Measurements from ENCODE around the gene DOK5. TPM values are rescaled to one million over a fixed set of nuclear protein-coding genes. Genes with fewer than 3 reads are reported as not detected.

DOK5 gene
- total and polyA plus RNA-seq, 2 experiments from 2014 or later, result 5.0 to 6.9 TPM

GRCh38 chr20:54539521-54540046 lies 64.2 kb downstream of the DOK5 start:
- peaks cover 5% of the 10 kb centered on the region; the same call in 1 of the 2 replicates for H3K36me3 ChIP-seq (ENCODE audit: insufficient read depth)
- DNase-seq (ENCODE audit: low spot score), result no peak
- H3K27me3 Mint-ChIP-seq (ENCODE audit: insufficient read depth, low read depth, poor library complexity), result no peaks in the 10 kb centered on the region
- H3K9me2 ChIP-seq (ENCODE audit: insufficient read depth), result 0 out of 2 replicates have a peak, but pooled peaks cover 2% of the 10 kb centered on the region
- ATAC-seq, result no peak
- no peaks in the 10 kb centered on the region for H3F3A ChIP-seq (replicated peaks; ENCODE audit: low read depth)
- peaks cover 19% of the 10 kb centered on the region for H3K9me3 Mint-ChIP-seq
- no peaks in the 10 kb centered on the region for H4K20me1 ChIP-seq (replicated peaks; ENCODE audit: insufficient read depth)
- no peak overlapping the region for H2AFZ ChIP-seq
- H3K4me3 ChIP-seq, result no peak overlapping the region
- peaks cover 2% of the 10 kb centered on the region; the same call in 1 of the 3 replicates for H3K4me1 Mint-ChIP-seq
- no peak overlapping the region for H3K4me3 Mint-ChIP-seq
- H3K36me3 Mint-ChIP-seq (ENCODE audit: low read depth), result peaks cover 21% of the 10 kb centered on the region
- no peaks in the 10 kb centered on the region for H3K4me1 ChIP-seq (ENCODE audit: insufficient read depth)
- H3K27ac ChIP-seq (ENCODE audit: low read depth), result no peak overlapping the region
- H3K27ac Mint-ChIP-seq, result no peak overlapping the region
- H3K79me2 ChIP-seq (replicated peaks; ENCODE audit: insufficient read depth), result no peaks in the 10 kb centered on the region
- no peak overlapping the region for H3K4me2 ChIP-seq
- no peak for TF ChIP-seq NANOG (IDR thresholded peaks at IDR 0.05; ENCODE audit: borderline replicate concordance)
- TF ChIP-seq EZH2 (IDR thresholded peaks at IDR 0.05; ENCODE audit: low read depth, unreplicated experiment), result no peak
- no peak for TF ChIP-seq CREB1 (CRISPR knock-in tag; IDR thresholded peaks at IDR 0.05; ENCODE audit: low read depth)
- TF ChIP-seq POLR2AphosphoS5 (IDR thresholded peaks at IDR 0.05; ENCODE audit: low read depth), result no peak
- TF ChIP-seq ZNF331 (CRISPR knock-in tag; IDR thresholded peaks at IDR 0.05; ENCODE audit: low read depth), result no peak
- TF ChIP-seq, protein P1, sequence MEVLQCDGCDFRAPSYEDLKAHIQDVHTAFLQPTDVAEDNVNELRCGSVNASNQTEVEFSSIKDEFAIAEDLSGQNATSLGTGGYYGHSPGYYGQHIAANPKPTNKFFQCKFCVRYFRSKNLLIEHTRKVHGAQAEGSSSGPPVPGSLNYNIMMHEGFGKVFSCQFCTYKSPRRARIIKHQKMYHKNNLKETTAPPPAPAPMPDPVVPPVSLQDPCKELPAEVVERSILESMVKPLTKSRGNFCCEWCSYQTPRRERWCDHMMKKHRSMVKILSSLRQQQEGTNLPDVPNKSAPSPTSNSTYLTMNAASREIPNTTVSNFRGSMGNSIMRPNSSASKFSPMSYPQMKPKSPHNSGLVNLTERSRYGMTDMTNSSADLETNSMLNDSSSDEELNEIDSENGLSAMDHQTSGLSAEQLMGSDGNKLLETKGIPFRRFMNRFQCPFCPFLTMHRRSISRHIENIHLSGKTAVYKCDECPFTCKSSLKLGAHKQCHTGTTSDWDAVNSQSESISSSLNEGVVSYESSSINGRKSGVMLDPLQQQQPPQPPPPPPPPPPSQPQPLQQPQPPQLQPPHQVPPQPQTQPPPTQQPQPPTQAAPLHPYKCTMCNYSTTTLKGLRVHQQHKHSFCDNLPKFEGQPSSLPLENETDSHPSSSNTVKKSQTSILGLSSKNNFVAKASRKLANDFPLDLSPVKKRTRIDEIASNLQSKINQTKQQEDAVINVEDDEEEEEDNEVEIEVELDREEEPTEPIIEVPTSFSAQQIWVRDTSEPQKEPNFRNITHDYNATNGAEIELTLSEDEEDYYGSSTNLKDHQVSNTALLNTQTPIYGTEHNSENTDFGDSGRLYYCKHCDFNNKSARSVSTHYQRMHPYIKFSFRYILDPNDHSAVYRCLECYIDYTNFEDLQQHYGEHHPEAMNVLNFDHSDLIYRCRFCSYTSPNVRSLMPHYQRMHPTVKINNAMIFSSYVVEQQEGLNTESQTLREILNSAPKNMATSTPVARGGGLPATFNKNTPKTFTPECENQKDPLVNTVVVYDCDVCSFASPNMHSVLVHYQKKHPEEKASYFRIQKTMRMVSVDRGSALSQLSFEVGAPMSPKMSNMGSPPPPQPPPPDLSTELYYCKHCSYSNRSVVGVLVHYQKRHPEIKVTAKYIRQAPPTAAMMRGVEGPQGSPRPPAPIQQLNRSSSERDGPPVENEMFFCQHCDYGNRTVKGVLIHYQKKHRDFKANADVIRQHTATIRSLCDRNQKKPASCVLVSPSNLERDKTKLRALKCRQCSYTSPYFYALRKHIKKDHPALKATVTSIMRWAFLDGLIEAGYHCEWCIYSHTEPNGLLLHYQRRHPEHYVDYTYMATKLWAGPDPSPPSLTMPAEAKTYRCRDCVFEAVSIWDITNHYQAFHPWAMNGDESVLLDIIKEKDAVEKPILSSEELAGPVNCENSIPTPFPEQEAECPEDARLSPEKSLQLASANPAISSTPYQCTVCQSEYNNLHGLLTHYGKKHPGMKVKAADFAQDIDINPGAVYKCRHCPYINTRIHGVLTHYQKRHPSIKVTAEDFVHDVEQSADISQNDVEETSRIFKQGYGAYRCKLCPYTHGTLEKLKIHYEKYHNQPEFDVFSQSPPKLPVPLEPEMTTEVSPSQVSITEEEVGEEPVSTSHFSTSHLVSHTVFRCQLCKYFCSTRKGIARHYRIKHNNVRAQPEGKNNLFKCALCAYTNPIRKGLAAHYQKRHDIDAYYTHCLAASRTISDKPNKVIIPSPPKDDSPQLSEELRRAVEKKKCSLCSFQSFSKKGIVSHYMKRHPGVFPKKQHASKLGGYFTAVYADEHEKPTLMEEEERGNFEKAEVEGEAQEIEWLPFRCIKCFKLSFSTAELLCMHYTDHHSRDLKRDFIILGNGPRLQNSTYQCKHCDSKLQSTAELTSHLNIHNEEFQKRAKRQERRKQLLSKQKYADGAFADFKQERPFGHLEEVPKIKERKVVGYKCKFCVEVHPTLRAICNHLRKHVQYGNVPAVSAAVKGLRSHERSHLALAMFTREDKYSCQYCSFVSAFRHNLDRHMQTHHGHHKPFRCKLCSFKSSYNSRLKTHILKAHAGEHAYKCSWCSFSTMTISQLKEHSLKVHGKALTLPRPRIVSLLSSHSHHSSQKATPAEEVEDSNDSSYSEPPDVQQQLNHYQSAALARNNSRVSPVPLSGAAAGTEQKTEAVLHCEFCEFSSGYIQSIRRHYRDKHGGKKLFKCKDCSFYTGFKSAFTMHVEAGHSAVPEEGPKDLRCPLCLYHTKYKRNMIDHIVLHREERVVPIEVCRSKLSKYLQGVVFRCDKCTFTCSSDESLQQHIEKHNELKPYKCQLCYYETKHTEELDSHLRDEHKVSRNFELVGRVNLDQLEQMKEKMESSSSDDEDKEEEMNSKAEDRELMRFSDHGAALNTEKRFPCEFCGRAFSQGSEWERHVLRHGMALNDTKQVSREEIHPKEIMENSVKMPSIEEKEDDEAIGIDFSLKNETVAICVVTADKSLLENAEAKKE (CRISPR knock-in tag; IDR thresholded peaks at IDR 0.05), result no peak
- TF ChIP-seq, protein P2, sequence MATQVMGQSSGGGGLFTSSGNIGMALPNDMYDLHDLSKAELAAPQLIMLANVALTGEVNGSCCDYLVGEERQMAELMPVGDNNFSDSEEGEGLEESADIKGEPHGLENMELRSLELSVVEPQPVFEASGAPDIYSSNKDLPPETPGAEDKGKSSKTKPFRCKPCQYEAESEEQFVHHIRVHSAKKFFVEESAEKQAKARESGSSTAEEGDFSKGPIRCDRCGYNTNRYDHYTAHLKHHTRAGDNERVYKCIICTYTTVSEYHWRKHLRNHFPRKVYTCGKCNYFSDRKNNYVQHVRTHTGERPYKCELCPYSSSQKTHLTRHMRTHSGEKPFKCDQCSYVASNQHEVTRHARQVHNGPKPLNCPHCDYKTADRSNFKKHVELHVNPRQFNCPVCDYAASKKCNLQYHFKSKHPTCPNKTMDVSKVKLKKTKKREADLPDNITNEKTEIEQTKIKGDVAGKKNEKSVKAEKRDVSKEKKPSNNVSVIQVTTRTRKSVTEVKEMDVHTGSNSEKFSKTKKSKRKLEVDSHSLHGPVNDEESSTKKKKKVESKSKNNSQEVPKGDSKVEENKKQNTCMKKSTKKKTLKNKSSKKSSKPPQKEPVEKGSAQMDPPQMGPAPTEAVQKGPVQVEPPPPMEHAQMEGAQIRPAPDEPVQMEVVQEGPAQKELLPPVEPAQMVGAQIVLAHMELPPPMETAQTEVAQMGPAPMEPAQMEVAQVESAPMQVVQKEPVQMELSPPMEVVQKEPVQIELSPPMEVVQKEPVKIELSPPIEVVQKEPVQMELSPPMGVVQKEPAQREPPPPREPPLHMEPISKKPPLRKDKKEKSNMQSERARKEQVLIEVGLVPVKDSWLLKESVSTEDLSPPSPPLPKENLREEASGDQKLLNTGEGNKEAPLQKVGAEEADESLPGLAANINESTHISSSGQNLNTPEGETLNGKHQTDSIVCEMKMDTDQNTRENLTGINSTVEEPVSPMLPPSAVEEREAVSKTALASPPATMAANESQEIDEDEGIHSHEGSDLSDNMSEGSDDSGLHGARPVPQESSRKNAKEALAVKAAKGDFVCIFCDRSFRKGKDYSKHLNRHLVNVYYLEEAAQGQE (IDR thresholded peaks at IDR 0.05; ENCODE audit: unreplicated experiment), result no peak
- TF ChIP-seq STAT1 (IDR thresholded peaks at IDR 0.05; ENCODE audit: unreplicated experiment), result no peak
- H3K27me3 ChIP-seq (ENCODE audit: insufficient read depth), result no peaks in the 10 kb centered on the region

Data from GM23338 (cell line).